ENCODE results near the gene CENPX. TPM values are rescaled to one million over a fixed set of nuclear protein-coding genes. Genes with fewer than 3 reads are reported as not detected.

The CENPX gene
- total and polyA plus RNA-seq, 2 of the 13 experiments (the other 11 are each of a cell fraction or from before 2014, with no cell fraction given) = 92.7 to 170 TPM

- TF ChIP-seq, protein P1, sequence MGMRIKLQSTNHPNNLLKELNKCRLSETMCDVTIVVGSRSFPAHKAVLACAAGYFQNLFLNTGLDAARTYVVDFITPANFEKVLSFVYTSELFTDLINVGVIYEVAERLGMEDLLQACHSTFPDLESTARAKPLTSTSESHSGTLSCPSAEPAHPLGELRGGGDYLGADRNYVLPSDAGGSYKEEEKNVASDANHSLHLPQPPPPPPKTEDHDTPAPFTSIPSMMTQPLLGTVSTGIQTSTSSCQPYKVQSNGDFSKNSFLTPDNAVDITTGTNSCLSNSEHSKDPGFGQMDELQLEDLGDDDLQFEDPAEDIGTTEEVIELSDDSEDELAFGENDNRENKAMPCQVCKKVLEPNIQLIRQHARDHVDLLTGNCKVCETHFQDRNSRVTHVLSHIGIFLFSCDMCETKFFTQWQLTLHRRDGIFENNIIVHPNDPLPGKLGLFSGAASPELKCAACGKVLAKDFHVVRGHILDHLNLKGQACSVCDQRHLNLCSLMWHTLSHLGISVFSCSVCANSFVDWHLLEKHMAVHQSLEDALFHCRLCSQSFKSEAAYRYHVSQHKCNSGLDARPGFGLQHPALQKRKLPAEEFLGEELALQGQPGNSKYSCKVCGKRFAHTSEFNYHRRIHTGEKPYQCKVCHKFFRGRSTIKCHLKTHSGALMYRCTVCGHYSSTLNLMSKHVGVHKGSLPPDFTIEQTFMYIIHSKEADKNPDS (CRISPR knock-in tag; IDR thresholded peaks at IDR 0.05) = no peak
- TF ChIP-seq BRCA1 (CRISPR knock-in tag; IDR thresholded peaks at IDR 0.05) = no peak
- no peak for TF ChIP-seq ZSCAN22 (CRISPR knock-in tag; IDR thresholded peaks at IDR 0.05)
- 0 out of 2 replicates have a peak, but pooled peaks have one; percentile 14 for TF ChIP-seq WIZ (CRISPR knock-in tag; IDR thresholded peaks at IDR 0.05)
- peak; percentile 96 for TF ChIP-seq ARID2 (CRISPR knock-in tag; IDR thresholded peaks at IDR 0.05; ENCODE audit: borderline replicate concordance)
- TF ChIP-seq ZBTB26 (CRISPR knock-in tag; IDR thresholded peaks at IDR 0.05; ENCODE audit: borderline replicate concordance) = 0 out of 2 replicates have a peak, but pooled peaks have one; percentile 54
- TF ChIP-seq ZSCAN20 (CRISPR knock-in tag; IDR thresholded peaks at IDR 0.05; ENCODE audit: borderline replicate concordance) = peak; percentile 81; the same call in 1 of the 2 replicates
- no peak for TF ChIP-seq CBX2 (IDR thresholded peaks at IDR 0.05; ENCODE audit: low read depth, low read length)
- no peak for TF ChIP-seq CBX2 (CRISPR knock-in tag; IDR thresholded peaks at IDR 0.05; ENCODE audit: low read depth)
- TF ChIP-seq HHEX (CRISPR knock-in tag; IDR thresholded peaks at IDR 0.05) = no peak
- no peak for TF ChIP-seq RCOR2 (CRISPR knock-in tag; IDR thresholded peaks at IDR 0.05)
- peak; percentile 95 for TF ChIP-seq ASH2L (IDR thresholded peaks at IDR 0.05; ENCODE audit: insufficient read length, low read depth, low read length)
- no peak; the same call in 1 of the 2 replicates for TF ChIP-seq ZNF362 (CRISPR knock-in tag; IDR thresholded peaks at IDR 0.05; ENCODE audit: borderline replicate concordance)
- TF ChIP-seq MTA1 (CRISPR knock-in tag; IDR thresholded peaks at IDR 0.05; ENCODE audit: borderline replicate concordance) = no peak; the same call in 1 of the 2 replicates
- peak; percentile 90 for TF ChIP-seq ZSCAN31 (CRISPR knock-in tag; IDR thresholded peaks at IDR 0.05; ENCODE audit: low read depth)
- no peak for TF ChIP-seq ZBTB44 (CRISPR knock-in tag; IDR thresholded peaks at IDR 0.05)
- peak; percentile 42; the same call in 1 of the 2 replicates for TF ChIP-seq IRF9 (CRISPR knock-in tag; IDR thresholded peaks at IDR 0.05; ENCODE audit: borderline replicate concordance)
- TF ChIP-seq, protein P2, sequence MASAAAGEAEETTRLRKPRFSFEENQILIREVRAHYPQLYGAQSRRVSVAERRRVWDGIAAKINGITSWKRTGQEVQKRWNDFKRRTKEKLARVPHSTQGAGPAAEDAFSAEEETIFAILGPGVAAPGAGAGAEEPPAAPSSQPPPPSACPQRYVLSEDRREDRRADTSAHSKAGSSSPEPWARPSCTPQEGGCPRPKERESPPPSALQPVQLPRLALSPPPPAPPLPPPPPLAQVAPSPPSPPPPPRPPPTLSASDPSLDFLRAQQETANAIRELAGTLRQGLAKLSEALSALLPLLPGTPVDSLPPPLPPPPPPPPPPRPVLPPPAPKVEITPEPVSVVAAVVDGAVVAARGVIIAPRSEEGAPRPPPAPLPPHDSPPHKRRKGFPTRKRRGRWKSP (CRISPR knock-in tag; IDR thresholded peaks at IDR 0.05) = no peak
- 0 out of 2 replicates have a peak, but pooled peaks have one; percentile 54 for TF ChIP-seq ZNF691 (CRISPR knock-in tag; IDR thresholded peaks at IDR 0.05; ENCODE audit: borderline replicate concordance, low read depth)
- TF ChIP-seq ZNF768 (CRISPR knock-in tag; IDR thresholded peaks at IDR 0.05) = peak; percentile 67; the same call in 1 of the 2 replicates
Observed at GRCh38 chr17:81977211-81977808, 45.4 kb downstream of the CENPX start, which contains the start of gene ASPSCR1 (continued).

Data from HepG2 (cell line).